Measurements from ENCODE around the gene IL12RB1. TPM values are rescaled to one million over a fixed set of nuclear protein-coding genes. Genes with fewer than 3 reads are reported as not detected.
A peak's percentile ranks its signal among the peaks of the same experiment; 100 is the strongest.

The IL12RB1 gene
- total and polyA plus RNA-seq, 10 donors: 9.9 to 31.6 (median 24.2) TPM

DNA sequence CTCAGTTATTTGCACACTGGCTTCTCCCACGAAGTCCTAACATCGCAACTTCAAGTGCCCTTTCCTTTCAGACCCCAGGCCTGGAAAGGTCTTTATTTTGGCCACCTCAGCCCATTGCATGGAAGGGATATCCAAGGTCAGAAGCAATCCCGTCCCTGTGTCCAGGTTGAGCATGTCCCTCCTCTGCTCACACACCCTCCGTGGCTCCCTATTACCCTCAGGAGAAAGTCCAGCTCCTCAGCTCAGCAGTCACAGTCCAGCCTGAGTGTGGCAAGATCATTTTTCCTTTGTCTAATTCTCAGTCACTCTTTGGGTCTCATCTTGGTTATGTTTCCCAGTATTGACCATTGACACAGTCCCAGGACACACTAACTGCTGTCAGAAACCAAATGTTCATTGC is 59.6 kb downstream of the IL12RB1 start:
- WGBS, 5 donors: 83 to 95% (median 92%) methylated on average over 4 of the region's 4 CpGs
- no peaks in the 10 kb centered on the region for H3K36me3 ChIP-seq
- DNase-seq: no peak
- intact Hi-C loops (cut with DNase I; ENCODE audit: low total_unique reads): no loop called here
- TF ChIP-seq POLR2A (IDR thresholded peaks at IDR 0.05) (no peak), POLR2AphosphoS5 (IDR thresholded peaks at IDR 0.05) (no peak)
- TF ChIP-seq, protein P1, sequence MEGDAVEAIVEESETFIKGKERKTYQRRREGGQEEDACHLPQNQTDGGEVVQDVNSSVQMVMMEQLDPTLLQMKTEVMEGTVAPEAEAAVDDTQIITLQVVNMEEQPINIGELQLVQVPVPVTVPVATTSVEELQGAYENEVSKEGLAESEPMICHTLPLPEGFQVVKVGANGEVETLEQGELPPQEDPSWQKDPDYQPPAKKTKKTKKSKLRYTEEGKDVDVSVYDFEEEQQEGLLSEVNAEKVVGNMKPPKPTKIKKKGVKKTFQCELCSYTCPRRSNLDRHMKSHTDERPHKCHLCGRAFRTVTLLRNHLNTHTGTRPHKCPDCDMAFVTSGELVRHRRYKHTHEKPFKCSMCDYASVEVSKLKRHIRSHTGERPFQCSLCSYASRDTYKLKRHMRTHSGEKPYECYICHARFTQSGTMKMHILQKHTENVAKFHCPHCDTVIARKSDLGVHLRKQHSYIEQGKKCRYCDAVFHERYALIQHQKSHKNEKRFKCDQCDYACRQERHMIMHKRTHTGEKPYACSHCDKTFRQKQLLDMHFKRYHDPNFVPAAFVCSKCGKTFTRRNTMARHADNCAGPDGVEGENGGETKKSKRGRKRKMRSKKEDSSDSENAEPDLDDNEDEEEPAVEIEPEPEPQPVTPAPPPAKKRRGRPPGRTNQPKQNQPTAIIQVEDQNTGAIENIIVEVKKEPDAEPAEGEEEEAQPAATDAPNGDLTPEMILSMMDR (IDR thresholded peaks at IDR 0.05 in 8 of 11, conservative IDR thresholded peaks at IDR 0.05 in 3 of 11): no peak
- no peaks in the 10 kb centered on the region for H3K9me3 ChIP-seq
- H3K27me3 ChIP-seq (replicated peaks in 1 of 7): no peaks in the 10 kb centered on the region
- peak overlapping the region in 1 of 8 donors; percentile 88 for H3K27ac ChIP-seq
- H3K4me1 ChIP-seq: peaks cover 21 to 51% (median 40%) of the 10 kb centered on the region in 6 donors
- H3K4me3 ChIP-seq: no peak overlapping the region

DNA sequence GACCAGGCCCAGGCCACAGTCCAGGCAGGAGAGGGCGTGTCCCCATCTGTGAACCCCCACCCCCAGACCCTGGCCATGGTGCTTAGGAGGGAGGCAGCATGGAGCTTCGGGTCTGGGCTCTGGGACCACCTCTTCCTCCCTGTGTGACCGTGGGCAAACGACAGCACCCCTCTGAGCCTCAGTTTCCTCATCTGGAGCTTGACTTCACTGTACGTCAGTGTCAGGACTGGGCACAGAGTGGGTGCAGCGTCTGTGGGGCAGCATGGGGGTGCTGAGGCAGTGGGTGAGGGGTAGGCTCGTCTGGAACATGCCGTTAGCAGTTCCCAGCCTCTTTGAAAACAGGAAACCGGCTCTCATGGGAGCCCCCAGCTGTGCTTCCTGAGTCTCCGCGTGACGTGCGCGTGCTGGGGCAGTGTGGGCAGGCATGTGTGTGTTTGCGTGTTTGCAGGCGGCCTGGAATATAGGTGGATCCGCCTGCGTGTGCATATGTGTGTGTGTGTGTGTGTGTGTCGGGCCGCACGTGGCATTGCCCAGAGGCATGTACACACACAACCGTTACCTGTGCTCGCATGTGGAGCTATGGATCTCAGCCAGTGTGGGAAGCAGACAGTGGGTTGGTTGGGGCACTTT is 63.0 kb downstream of the IL12RB1 start:
- H3K36me3 ChIP-seq: no peaks in the 10 kb centered on the region
- H3K27me3 ChIP-seq (replicated peaks in 1 of 7): no peaks in the 10 kb centered on the region
- 8 to 21% (median 14%) methylated on average over 14 to 23 of the region's 23 CpGs for WGBS, 5 donors
- TF ChIP-seq POLR2AphosphoS5 (IDR thresholded peaks at IDR 0.05): peak; percentile 94 to 95 (median 95)
- no peak for TF ChIP-seq POLR2A (IDR thresholded peaks at IDR 0.05)
- no peaks in the 10 kb centered on the region for H3K9me3 ChIP-seq
- peak overlapping the region; percentile 9 to 88 (median 88) for H3K27ac ChIP-seq
- intact Hi-C loops (cut with DNase I; ENCODE audit: low total_unique reads): no loop called here
- H3K4me1 ChIP-seq: peaks cover 39 to 74% (median 55%) of the 10 kb centered on the region in 6 donors
- peak; percentile 95 for DNase-seq
- H3K4me3 ChIP-seq: peak overlapping the region in 1 of 8 donors; percentile 54

DNA sequence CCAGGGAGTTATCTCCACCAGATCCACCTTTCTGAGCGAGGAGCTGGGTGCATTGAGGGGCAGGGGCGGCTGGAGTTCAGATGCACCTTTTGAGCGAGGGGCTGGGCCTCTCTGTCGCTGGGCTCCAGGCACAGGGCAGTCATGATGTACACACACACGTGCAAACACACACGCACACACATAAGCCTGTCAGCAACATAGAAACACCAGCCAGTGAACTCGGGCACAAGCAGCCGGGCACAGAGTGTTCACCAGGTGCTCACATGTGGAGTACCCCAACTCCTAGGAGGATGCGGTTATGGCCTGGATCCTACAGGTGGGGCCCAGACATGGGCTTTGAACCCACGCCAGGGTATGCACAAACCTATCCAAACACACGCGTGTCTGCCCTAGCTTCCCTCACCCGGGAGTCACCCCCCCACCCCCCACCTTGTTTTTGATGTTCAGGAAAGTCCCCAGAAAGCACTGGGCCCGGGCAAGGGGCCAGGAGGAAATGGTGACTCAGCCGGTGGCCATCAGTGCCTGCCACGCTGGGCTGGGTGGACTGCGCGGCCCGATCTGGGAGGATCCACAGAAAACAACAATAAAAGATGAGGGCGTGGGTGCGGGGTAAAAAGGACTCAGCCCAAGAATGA is 65.5 kb downstream of the IL12RB1 start:
- H3K27me3 ChIP-seq (replicated peaks in 1 of 7): no peaks in the 10 kb centered on the region
- H3K4me1 ChIP-seq: peaks cover 53 to 99% (median 75%) of the 10 kb centered on the region in 6 donors
- H3K9me3 ChIP-seq: no peaks in the 10 kb centered on the region
- peak overlapping the region; percentile 9 to 88 (median 88) for H3K27ac ChIP-seq
- 6 to 29% (median 22%) methylated on average over 10 to 21 of the region's 21 CpGs for WGBS, 5 donors
- intact Hi-C loops (cut with DNase I; ENCODE audit: low total_unique reads): no loop called here
- H3K4me3 ChIP-seq: peak overlapping the region in 2 of 8 donors; percentile 15 to 54
- H3K36me3 ChIP-seq: no peaks in the 10 kb centered on the region
- TF ChIP-seq, protein P1 (IDR thresholded peaks at IDR 0.05 in 8 of 11, conservative IDR thresholded peaks at IDR 0.05 in 3 of 11): no peak
- peak; percentile 74 to 80 (median 80) for TF ChIP-seq POLR2AphosphoS5 (IDR thresholded peaks at IDR 0.05)
- TF ChIP-seq POLR2A (IDR thresholded peaks at IDR 0.05): no peak
- peak; percentile 91 for DNase-seq

GRCh38 chr19:18020212-18021085 is 66.3 kb downstream of the IL12RB1 start:
- Histone ChIP-seq H3K36me3 (peaks cover 0 to 5% (median 2%) of the 10 kb centered on the region in 6 donors), H3K4me3 (no peak overlapping the region), H3K27ac (peak overlapping the region; percentile 9 to 88 (median 88)), H3K9me3 (no peaks in the 10 kb centered on the region), H3K27me3 (replicated peaks in 1 of 7) (no peaks in the 10 kb centered on the region), H3K4me1 (peaks cover 58 to 100% (median 82%) of the 10 kb centered on the region in 6 donors)
- DNase-seq: peak; percentile 86
- TF ChIP-seq POLR2AphosphoS5 (IDR thresholded peaks at IDR 0.05): peak; percentile 63 to 86 (median 69)
- no peak for TF ChIP-seq POLR2A (IDR thresholded peaks at IDR 0.05)
- TF ChIP-seq, protein P1 (IDR thresholded peaks at IDR 0.05 in 8 of 11, conservative IDR thresholded peaks at IDR 0.05 in 3 of 11): peak in 4 of 11 experiments; percentile 14 to 31 (median 21)
- 52 to 69% (median 57%) methylated on average over 14 to 16 of the region's 16 CpGs for WGBS, 5 donors
- intact Hi-C loops (cut with DNase I; ENCODE audit: low total_unique reads): no loop called here
